HEK293 (cell line): ENCODE results near the gene THPO.

ENCODE experiments used
- AEBP2 ChIP-seq: fragments of 450-650 bp; formaldehyde crosslinking; IDR thresholded peaks from 2 replicates; pipeline ENCODE4 v1.5.1; 2016; ENCODE audit warnings: missing biosample characterization, missing genetic modification characterization, borderline replicate concordance
- GLIS2 ChIP-seq: fragments of 450-650 bp; formaldehyde crosslinking; IDR thresholded peaks from 2 replicates; pipeline ENCODE4 v1.5.1; 2016; ENCODE audit warnings: missing biosample characterization, missing genetic modification characterization
- HOXD13 ChIP-seq: sonication (generic); formaldehyde crosslinking; IDR thresholded peaks from 2 replicates; pipeline ENCODE4 v1.8.0; 2022; ENCODE audit warnings: missing genetic modification reagents, borderline replicate concordance
- PBX3 ChIP-seq: sonication (generic); formaldehyde crosslinking; IDR thresholded peaks from 2 replicates; pipeline ENCODE4 v1.8.1; 2022; ENCODE audit warnings: mild to moderate bottlenecking, moderate library complexity, missing genetic modification reagents
- YY2 ChIP-seq: fragments of 450-650 bp; formaldehyde crosslinking; IDR thresholded peaks from 2 replicates; pipeline ENCODE4 v1.5.1; 2016; ENCODE audit warnings: missing biosample characterization, missing genetic modification characterization
- ZBTB8A ChIP-seq: fragments of 450-650 bp; formaldehyde crosslinking; IDR thresholded peaks from 2 replicates; pipeline ENCODE4 v1.5.1; 2016; ENCODE audit warnings: missing biosample characterization, missing genetic modification characterization
- ZIC2 ChIP-seq: fragments of 450-650 bp; formaldehyde crosslinking; IDR thresholded peaks from 2 replicates; pipeline ENCODE4 v1.5.1; 2016; ENCODE audit warnings: missing biosample characterization, missing genetic modification characterization
- ZNF10 ChIP-seq: fragments of 450-650 bp; formaldehyde crosslinking; IDR thresholded peaks from 2 replicates; pipeline ENCODE4 v1.5.1; 2017; ENCODE audit warnings: missing biosample characterization, missing genetic modification characterization
- ZNF2 ChIP-seq: fragments of 450-650 bp; formaldehyde crosslinking; IDR thresholded peaks from 2 replicates; pipeline ENCODE4 v1.5.1; 2016; ENCODE audit warnings: missing biosample characterization, missing genetic modification characterization
- ZNF266 ChIP-seq: fragments of 450-650 bp; formaldehyde crosslinking; IDR thresholded peaks from 2 replicates; pipeline ENCODE4 v1.5.1; 2016; ENCODE audit warnings: missing biosample characterization, missing genetic modification characterization, low read depth
- ZNF292 ChIP-seq: fragments of 450-650 bp; formaldehyde crosslinking; IDR thresholded peaks from 2 replicates; pipeline ENCODE4 v1.5.1; 2016; ENCODE audit warnings: low read depth, missing biosample characterization, missing genetic modification characterization, borderline replicate concordance
- ZNF311 ChIP-seq: fragments of 450-650 bp; formaldehyde crosslinking; IDR thresholded peaks from 2 replicates; pipeline ENCODE4 v1.5.1; 2017; ENCODE audit warnings: missing biosample characterization, missing genetic modification characterization, borderline replicate concordance
- ZNF335 ChIP-seq: fragments of 450-650 bp; formaldehyde crosslinking; conservative IDR thresholded peaks from 2 replicates; pipeline ENCODE4 v1.5.1; 2016; ENCODE audit warnings: missing biosample characterization, missing genetic modification characterization
- ZNF341 ChIP-seq: fragments of 450-650 bp; formaldehyde crosslinking; IDR thresholded peaks from 2 replicates; pipeline ENCODE4; 2016; ENCODE audit warnings: low read depth, missing biosample characterization, missing genetic modification characterization
- ZNF391 ChIP-seq: fragments of 450-650 bp; formaldehyde crosslinking; IDR thresholded peaks from 2 replicates; pipeline ENCODE4 v1.5.1; 2016; ENCODE audit warnings: low read depth, missing biosample characterization, missing genetic modification characterization, borderline replicate concordance
- ZNF433 ChIP-seq: fragments of 450-650 bp; formaldehyde crosslinking; IDR thresholded peaks from 2 replicates; pipeline ENCODE4 v1.5.1; 2016; ENCODE audit warnings: missing biosample characterization, missing genetic modification characterization, low read depth
- ZNF544 ChIP-seq: fragments of 450-650 bp; formaldehyde crosslinking; IDR thresholded peaks from 2 replicates; pipeline ENCODE4 v1.5.0; 2017; ENCODE audit warnings: missing biosample characterization, missing genetic modification characterization
- ZNF548 ChIP-seq: fragments of 450-650 bp; formaldehyde crosslinking; IDR thresholded peaks from 2 replicates; pipeline ENCODE4 v1.5.1; 2016; ENCODE audit warnings: missing biosample characterization, missing genetic modification characterization
- ZNF610 ChIP-seq: fragments of 450-650 bp; formaldehyde crosslinking; IDR thresholded peaks from 2 replicates; pipeline ENCODE4 v1.5.1; 2016; ENCODE audit warnings: missing biosample characterization, missing genetic modification characterization, borderline replicate concordance
- ZNF623 ChIP-seq: fragments of 450-650 bp; formaldehyde crosslinking; IDR thresholded peaks from 2 replicates; pipeline ENCODE4 v1.5.1; 2016; ENCODE audit warnings: missing biosample characterization, missing genetic modification characterization
- ZNF639 ChIP-seq: fragments of 450-650 bp; formaldehyde crosslinking; IDR thresholded peaks from 2 replicates; pipeline ENCODE4 v1.5.1; 2016; ENCODE audit warnings: missing biosample characterization, missing genetic modification characterization
- ZNF747 ChIP-seq: fragments of 450-650 bp; formaldehyde crosslinking; IDR thresholded peaks from 2 replicates; pipeline ENCODE4 v1.5.1; 2016; ENCODE audit warnings: missing biosample characterization, missing genetic modification characterization
- ZNF837 ChIP-seq: fragments of 450-650 bp; formaldehyde crosslinking; IDR thresholded peaks from 2 replicates; pipeline ENCODE4 v1.5.1; 2016; ENCODE audit warnings: missing biosample characterization, missing genetic modification characterization
- TF ChIP-seq, protein P1 (sequence below): fragments of 450-650 bp; formaldehyde crosslinking; IDR thresholded peaks from 2 replicates; pipeline ENCODE4 v1.5.1; 2016; ENCODE audit warnings: missing biosample characterization, missing genetic modification characterization, borderline replicate concordance
- TF ChIP-seq, protein P2 (sequence below): fragments of 450-650 bp; formaldehyde crosslinking; optimal IDR thresholded peaks from 2 replicates; pipeline ENCODE3; 2016; ENCODE audit warnings: missing biosample characterization, mild to moderate bottlenecking, missing genetic modification characterization
- TF ChIP-seq, protein P3 (sequence below): fragments of 450-650 bp; formaldehyde crosslinking; IDR thresholded peaks from 2 replicates; pipeline ENCODE4 v1.5.1; 2017; ENCODE audit warnings: missing biosample characterization, missing genetic modification characterization
- TF ChIP-seq, protein P4 (sequence below): fragments of 450-650 bp; formaldehyde crosslinking; IDR thresholded peaks from 2 replicates; pipeline ENCODE4 v1.5.1; 2016; ENCODE audit warnings: missing biosample characterization, missing genetic modification characterization

Gene THPO

DNA sequence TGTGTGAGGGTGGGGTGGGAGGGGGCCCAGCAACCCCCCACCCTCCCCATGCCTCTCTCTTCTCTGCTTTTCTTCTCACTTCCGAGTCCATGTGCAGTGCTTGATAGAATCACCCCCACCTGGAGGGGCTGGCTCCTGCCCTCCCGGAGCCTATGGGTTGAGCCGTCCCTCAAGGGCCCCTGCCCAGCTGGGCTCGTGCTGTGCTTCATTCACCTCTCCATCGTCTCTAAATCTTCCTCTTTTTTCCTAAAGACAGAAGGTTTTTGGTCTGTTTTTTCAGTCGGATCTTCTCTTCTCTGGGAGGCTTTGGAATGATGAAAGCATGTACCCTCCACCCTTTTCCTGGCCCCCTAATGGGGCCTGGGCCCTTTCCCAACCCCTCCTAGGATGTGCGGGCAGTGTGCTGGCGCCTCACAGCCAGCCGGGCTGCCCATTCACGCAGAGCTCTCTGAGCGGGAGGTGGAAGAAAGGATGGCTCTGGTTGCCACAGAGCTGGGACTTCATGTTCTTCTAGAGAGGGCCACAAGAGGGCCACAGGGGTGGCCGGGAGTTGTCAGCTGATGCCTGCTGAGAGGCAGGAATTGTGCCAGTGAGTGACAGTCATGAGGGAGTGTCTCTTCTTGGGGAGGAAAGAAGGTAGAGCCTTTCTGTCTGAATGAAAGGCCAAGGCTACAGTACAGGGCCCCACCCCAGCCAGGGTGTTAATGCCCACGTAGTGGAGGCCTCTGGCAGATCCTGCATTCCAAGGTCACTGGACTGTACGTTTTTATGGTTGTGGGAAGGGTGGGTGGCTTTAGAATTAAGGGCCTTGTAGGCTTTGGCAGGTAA, 32.5 kb downstream of the THPO start (continued):
- no peak for TF ChIP-seq ZNF311
- TF ChIP-seq, protein P1, sequence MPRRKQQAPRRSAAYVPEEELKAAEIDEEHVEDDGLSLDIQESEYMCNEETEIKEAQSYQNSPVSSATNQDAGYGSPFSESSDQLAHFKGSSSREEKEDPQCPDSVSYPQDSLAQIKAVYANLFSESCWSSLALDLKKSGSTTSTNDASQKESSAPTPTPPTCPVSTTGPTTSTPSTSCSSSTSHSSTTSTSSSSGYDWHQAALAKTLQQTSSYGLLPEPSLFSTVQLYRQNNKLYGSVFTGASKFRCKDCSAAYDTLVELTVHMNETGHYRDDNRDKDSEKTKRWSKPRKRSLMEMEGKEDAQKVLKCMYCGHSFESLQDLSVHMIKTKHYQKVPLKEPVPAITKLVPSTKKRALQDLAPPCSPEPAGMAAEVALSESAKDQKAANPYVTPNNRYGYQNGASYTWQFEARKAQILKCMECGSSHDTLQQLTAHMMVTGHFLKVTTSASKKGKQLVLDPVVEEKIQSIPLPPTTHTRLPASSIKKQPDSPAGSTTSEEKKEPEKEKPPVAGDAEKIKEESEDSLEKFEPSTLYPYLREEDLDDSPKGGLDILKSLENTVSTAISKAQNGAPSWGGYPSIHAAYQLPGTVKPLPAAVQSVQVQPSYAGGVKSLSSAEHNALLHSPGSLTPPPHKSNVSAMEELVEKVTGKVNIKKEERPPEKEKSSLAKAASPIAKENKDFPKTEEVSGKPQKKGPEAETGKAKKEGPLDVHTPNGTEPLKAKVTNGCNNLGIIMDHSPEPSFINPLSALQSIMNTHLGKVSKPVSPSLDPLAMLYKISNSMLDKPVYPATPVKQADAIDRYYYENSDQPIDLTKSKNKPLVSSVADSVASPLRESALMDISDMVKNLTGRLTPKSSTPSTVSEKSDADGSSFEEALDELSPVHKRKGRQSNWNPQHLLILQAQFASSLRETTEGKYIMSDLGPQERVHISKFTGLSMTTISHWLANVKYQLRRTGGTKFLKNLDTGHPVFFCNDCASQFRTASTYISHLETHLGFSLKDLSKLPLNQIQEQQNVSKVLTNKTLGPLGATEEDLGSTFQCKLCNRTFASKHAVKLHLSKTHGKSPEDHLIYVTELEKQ (tag by site-specific recombination) = no peak
- TF ChIP-seq, protein P2, sequence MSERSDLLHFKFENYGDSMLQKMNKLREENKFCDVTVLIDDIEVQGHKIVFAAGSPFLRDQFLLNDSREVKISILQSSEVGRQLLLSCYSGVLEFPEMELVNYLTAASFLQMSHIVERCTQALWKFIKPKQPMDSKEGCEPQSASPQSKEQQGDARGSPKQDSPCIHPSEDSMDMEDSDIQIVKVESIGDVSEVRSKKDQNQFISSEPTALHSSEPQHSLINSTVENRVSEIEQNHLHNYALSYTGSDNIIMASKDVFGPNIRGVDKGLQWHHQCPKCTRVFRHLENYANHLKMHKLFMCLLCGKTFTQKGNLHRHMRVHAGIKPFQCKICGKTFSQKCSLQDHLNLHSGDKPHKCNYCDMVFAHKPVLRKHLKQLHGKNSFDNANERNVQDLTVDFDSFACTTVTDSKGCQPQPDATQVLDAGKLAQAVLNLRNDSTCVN (tag by site-specific recombination) = no peak
- no peak for TF ChIP-seq ZNF837 (tag by site-specific recombination)
- TF ChIP-seq, protein P3, sequence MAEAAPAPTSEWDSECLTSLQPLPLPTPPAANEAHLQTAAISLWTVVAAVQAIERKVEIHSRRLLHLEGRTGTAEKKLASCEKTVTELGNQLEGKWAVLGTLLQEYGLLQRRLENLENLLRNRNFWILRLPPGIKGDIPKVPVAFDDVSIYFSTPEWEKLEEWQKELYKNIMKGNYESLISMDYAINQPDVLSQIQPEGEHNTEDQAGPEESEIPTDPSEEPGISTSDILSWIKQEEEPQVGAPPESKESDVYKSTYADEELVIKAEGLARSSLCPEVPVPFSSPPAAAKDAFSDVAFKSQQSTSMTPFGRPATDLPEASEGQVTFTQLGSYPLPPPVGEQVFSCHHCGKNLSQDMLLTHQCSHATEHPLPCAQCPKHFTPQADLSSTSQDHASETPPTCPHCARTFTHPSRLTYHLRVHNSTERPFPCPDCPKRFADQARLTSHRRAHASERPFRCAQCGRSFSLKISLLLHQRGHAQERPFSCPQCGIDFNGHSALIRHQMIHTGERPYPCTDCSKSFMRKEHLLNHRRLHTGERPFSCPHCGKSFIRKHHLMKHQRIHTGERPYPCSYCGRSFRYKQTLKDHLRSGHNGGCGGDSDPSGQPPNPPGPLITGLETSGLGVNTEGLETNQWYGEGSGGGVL = no peak
- no peak for TF ChIP-seq ZNF623 (tag by site-specific recombination)
- no peak for TF ChIP-seq YY2
- no peak for TF ChIP-seq ZNF548 (tag by site-specific recombination)
- no peak for TF ChIP-seq ZNF433
- TF ChIP-seq, protein P4, sequence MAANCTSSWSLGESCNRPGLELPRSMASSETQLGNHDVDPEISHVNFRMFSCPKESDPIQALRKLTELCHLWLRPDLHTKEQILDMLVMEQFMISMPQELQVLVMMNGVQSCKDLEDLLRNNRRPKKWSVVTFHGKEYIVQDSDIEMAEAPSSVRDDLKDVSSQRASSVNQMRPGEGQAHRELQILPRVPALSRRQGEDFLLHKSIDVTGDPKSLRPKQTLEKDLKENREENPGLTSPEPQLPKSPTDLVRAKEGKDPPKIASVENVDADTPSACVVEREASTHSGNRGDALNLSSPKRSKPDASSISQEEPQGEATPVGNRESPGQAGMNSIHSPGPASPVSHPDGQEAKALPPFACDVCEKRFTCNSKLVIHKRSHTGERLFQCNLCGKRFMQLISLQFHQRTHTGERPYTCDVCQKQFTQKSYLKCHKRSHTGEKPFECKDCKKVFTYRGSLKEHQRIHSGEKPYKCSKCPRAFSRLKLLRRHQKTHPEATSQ (tag by site-specific recombination) = no peak
- no peak for TF ChIP-seq ZNF639
- peak; percentile 45 for TF ChIP-seq ZNF335
- TF ChIP-seq ZNF292 = no peak
- no peak for TF ChIP-seq ZNF2
- no peak for TF ChIP-seq HOXD13 (CRISPR knock-in tag)
- no peak for TF ChIP-seq ZNF610 (tag by site-specific recombination)
- TF ChIP-seq ZNF391 (tag by site-specific recombination) = no peak
- TF ChIP-seq ZNF341 = no peak
- no peak for TF ChIP-seq PBX3
- TF ChIP-seq GLIS2 = peak; percentile 37; the same call in 1 of the 2 replicates
- no peak for TF ChIP-seq ZNF266 (tag by site-specific recombination)
- no peak for TF ChIP-seq ZNF10
- TF ChIP-seq ZNF544 (tag by site-specific recombination) = no peak
- TF ChIP-seq ZIC2 (tag by site-specific recombination) = peak; percentile 89
- no peak for TF ChIP-seq ZNF747 (tag by site-specific recombination)
- TF ChIP-seq AEBP2 (tag by site-specific recombination) = no peak
- peak; percentile 27; the same call in 1 of the 2 replicates for TF ChIP-seq ZBTB8A
